Brain microvascular endothelial cell (primary cell): ENCODE measurements around the gene ARFGAP1.

Source experiments
- DNase-seq: peaks from one replicate; pipeline ENCODE4 v3.0.0-alpha.2; 2020
- H3K27ac ChIP-seq: fragments of 250-450 bp; sonication (Bioruptor Pico); 2 replicates; pipeline ENCODE4 v1.5.1; 2020; ENCODE audit warnings: mild to moderate bottlenecking, moderate library complexity
- H3K27me3 ChIP-seq: fragments of 250-450 bp; sonication (Bioruptor Pico); replicated peaks from 2 replicates; pipeline ENCODE4 v1.5.1; 2020; ENCODE audit warnings: mild to moderate bottlenecking
- H3K36me3 ChIP-seq: fragments of 250-450 bp; sonication (Bioruptor Pico); replicated peaks from 2 replicates; pipeline ENCODE4 v1.5.1; 2020; ENCODE audit warnings: mild to moderate bottlenecking
- H3K4me3 ChIP-seq: 2 replicates; pipeline ENCODE4 v1.5.1; 2011; ENCODE audit warnings: low read depth, mild to moderate bottlenecking, control low read depth, low read length, moderate library complexity
- CTCF ChIP-seq: IDR thresholded peaks from 2 replicates; pipeline ENCODE4 v1.5.1; 2011; ENCODE audit warnings: low read depth, mild to moderate bottlenecking, moderate library complexity, low read length, control low read depth, inconsistent platforms; ENCODE audit errors: missing control alignments
- in situ Hi-C: cut with HindIII; loops from 2 replicates; pipeline ENCODE4 v1.10.0; 2017; ENCODE audit warnings: low sequenced_read_pairs, low pct_ligation_motif_present

ARFGAP1 gene

GRCh38 chr20:63264000-63264399, 8.6 kb upstream of the ARFGAP1 start:
- in situ Hi-C loops = no loop called here
- Histone ChIP-seq H3K36me3 (no peaks in the 10 kb centered on the region), H3K4me3 (no peak overlapping the region), H3K27me3 (peaks cover 37% of the 10 kb centered on the region), H3K27ac (no peak overlapping the region)
- DNase-seq = no peak
- no peak for TF ChIP-seq CTCF

GRCh38 chr20:63264519-63264918, 8.1 kb upstream of the ARFGAP1 start:
- DNase-seq = no peak
- H3K4me3 ChIP-seq = no peak overlapping the region
- no peak for TF ChIP-seq CTCF
- in situ Hi-C loops = no loop called here
- H3K27ac ChIP-seq = no peak overlapping the region
- H3K27me3 ChIP-seq = peaks cover 37% of the 10 kb centered on the region
- H3K36me3 ChIP-seq = no peaks in the 10 kb centered on the region

- Histone ChIP-seq H3K27ac (no peak overlapping the region), H3K4me3 (no peak overlapping the region), H3K36me3 (no peaks in the 10 kb centered on the region), H3K27me3 (peaks cover 30% of the 10 kb centered on the region)
- TF ChIP-seq CTCF = no peak
- DNase-seq = no peak
- in situ Hi-C loops = no loop called here
Measured at GRCh38 chr20:63265891-63266515, 6.6 kb upstream of the ARFGAP1 start.

GRCh38 chr20:63267691-63268090, 4.9 kb upstream of the ARFGAP1 start:
- TF ChIP-seq CTCF = no peak
- H3K27ac ChIP-seq = no peak overlapping the region
- no peaks in the 10 kb centered on the region for H3K36me3 ChIP-seq
- no peak for DNase-seq
- in situ Hi-C loops = no loop called here
- no peak overlapping the region for H3K4me3 ChIP-seq
- peaks cover 18% of the 10 kb centered on the region for H3K27me3 ChIP-seq

GRCh38 chr20:63268256-63268655, 4.4 kb upstream of the ARFGAP1 start:
- Histone ChIP-seq H3K27ac (no peak overlapping the region), H3K27me3 (peaks cover 17% of the 10 kb centered on the region), H3K4me3 (no peak overlapping the region), H3K36me3 (no peaks in the 10 kb centered on the region)
- DNase-seq = no peak
- no peak for TF ChIP-seq CTCF
- in situ Hi-C loops = no loop called here

GRCh38 chr20:63268671-63269439, 3.8 kb upstream of the ARFGAP1 start:
- H3K4me3 ChIP-seq = no peak overlapping the region
- no peaks in the 10 kb centered on the region for H3K36me3 ChIP-seq
- in situ Hi-C loops = no loop called here
- H3K27ac ChIP-seq = no peak overlapping the region
- DNase-seq = no peak
- peaks cover 14% of the 10 kb centered on the region for H3K27me3 ChIP-seq
- TF ChIP-seq CTCF = no peak
